ENCODE data around the gene CORO2B. TPM values are rescaled to one million over a fixed set of nuclear protein-coding genes. Genes with fewer than 3 reads are reported as not detected.

The CORO2B gene
- total RNA-seq, 2 donors from 2014 or later = 4.3 to 8.5 TPM

DNA sequence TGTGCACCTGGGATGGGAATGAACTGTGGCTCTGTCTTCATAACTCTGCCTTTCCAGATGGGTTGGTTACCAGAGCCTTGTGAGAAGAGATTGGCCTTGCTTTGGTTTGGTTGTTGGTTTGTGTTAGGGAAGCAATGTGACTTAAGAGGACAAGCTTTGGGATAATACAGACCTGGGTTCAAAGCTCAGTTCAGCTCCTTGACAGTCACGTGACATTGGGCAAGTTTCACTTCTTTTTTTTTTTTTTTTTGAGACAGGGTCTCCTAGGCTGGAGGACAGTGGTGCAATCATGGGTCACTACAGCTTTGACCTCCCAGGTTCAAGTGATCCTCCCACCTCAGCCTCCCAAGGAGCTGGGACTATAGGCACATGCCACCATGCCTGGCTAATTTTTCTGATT lies 42.7 kb downstream of the CORO2B start:
- TF ChIP-seq CTCF (IDR thresholded peaks at IDR 0.05) = no peak
- DNase-seq (ENCODE audit: low spot score) = no peak
- Histone ChIP-seq H3K27me3 (replicated peaks; ENCODE audit: insufficient read depth) (no peaks in the 10 kb centered on the region), H3K4me3 (no peak overlapping the region), H3K4me1 (ENCODE audit: control insufficient read depth in 1 of 2, low read depth in 2 of 2) (peaks cover 3 to 17% of the 10 kb centered on the region in 2 donors), H3K36me3 (no peaks in the 10 kb centered on the region), H3K9me3 (no peaks in the 10 kb centered on the region), H3K27ac (peak overlapping the region; percentile 56 to 75)
- no peak for ATAC-seq (ENCODE audit: insufficient number of reproducible peaks, low FRiP score, low read depth)

DNA sequence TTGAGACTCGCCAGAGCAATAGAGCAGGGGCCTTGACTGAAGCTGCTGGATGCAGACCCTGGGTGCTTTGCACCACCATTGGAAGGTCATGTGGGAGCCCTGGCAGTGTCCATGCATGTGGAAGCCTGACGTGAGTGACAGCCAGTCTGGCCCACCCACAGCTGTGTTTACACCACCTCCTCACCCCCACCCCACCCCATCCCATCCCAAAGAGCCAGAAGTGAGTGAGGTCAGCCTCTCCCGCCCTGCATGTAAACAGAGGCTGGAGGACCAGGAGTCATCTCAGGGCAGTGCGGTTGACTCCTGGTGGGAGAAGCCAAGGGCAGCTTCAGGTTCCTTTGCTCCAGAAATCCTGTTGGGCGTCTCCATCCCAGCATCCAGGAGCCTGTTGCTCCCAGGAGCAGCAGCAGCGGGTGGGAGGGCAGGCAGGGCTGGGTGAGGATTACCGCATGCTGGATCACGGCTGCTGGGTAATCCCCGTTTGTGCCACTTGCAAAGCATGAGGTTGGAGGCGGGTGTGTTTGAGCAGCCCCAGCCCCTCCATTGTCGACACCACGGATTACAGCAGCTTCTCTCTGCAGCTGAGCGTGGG lies 44.6 kb downstream of the CORO2B start:
- no peaks in the 10 kb centered on the region for H3K27me3 ChIP-seq (replicated peaks; ENCODE audit: insufficient read depth)
- no peak overlapping the region for H3K4me3 ChIP-seq
- H3K4me1 ChIP-seq (ENCODE audit: control insufficient read depth in 1 of 2, low read depth in 2 of 2) = peaks cover 3 to 17% of the 10 kb centered on the region in 2 donors
- no peak for DNase-seq (ENCODE audit: low spot score)
- H3K9me3 ChIP-seq = no peaks in the 10 kb centered on the region
- TF ChIP-seq CTCF (IDR thresholded peaks at IDR 0.05) = no peak
- H3K36me3 ChIP-seq = no peaks in the 10 kb centered on the region
- ATAC-seq (ENCODE audit: insufficient number of reproducible peaks, low FRiP score, low read depth) = no peak
- no peak overlapping the region for H3K27ac ChIP-seq

DNA sequence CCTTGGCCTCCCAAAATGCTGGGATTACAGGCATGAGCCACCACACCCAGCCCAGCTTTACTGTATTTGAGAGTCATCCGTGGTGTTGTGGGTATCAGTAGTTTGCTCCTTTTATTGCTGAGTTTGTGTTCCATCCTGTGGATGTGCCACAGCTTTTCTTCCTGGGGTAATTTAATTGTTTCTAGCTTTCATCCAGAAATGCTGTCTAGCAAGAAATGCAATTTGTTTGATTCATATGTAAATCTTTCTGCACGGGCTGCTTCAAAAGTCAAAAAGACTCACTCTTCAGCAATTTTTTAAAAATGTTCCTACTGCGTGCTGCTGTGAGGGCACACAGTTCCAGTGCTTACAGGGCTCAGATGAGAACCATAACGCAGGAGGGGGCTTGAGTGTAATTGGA lies 47.1 kb downstream of the CORO2B start:
- H3K27me3 ChIP-seq (replicated peaks; ENCODE audit: insufficient read depth) = no peaks in the 10 kb centered on the region
- peaks cover 0 to 7% of the 10 kb centered on the region in 2 donors for H3K4me1 ChIP-seq (ENCODE audit: control insufficient read depth in 1 of 2, low read depth in 2 of 2)
- H3K4me3 ChIP-seq = no peak overlapping the region
- no peaks in the 10 kb centered on the region for H3K9me3 ChIP-seq
- no peak for ATAC-seq (ENCODE audit: insufficient number of reproducible peaks, low FRiP score, low read depth)
- no peaks in the 10 kb centered on the region for H3K36me3 ChIP-seq
- no peak overlapping the region for H3K27ac ChIP-seq
- no peak for DNase-seq (ENCODE audit: low spot score)
- no peak for TF ChIP-seq CTCF (IDR thresholded peaks at IDR 0.05)

- no peaks in the 10 kb centered on the region for H3K27me3 ChIP-seq (replicated peaks; ENCODE audit: insufficient read depth)
- ATAC-seq (ENCODE audit: insufficient number of reproducible peaks, low FRiP score, low read depth) (no peak), DNase-seq (ENCODE audit: low spot score) (no peak)
- no peak overlapping the region for H3K27ac ChIP-seq
- peaks cover 0 to 2% of the 10 kb centered on the region in 2 donors for H3K4me1 ChIP-seq (ENCODE audit: control insufficient read depth in 1 of 2, low read depth in 2 of 2)
- no peak for TF ChIP-seq CTCF (IDR thresholded peaks at IDR 0.05)
- no peak overlapping the region for H3K4me3 ChIP-seq
- no peaks in the 10 kb centered on the region for H3K36me3 ChIP-seq
- no peaks in the 10 kb centered on the region for H3K9me3 ChIP-seq
These were observed 47.5 kb downstream of the CORO2B start for GRCh38 chr15:68626283-68626682.

GRCh38 chr15:68626739-68627138 lies 47.9 kb downstream of the CORO2B start:
- TF ChIP-seq CTCF (IDR thresholded peaks at IDR 0.05) = no peak
- H3K27me3 ChIP-seq (replicated peaks; ENCODE audit: insufficient read depth) = no peaks in the 10 kb centered on the region

More at GRCh38 chr15:68626739-68627138, 47.9 kb downstream of the CORO2B start:
- DNase-seq (ENCODE audit: low spot score) (no peak), ATAC-seq (ENCODE audit: insufficient number of reproducible peaks, low FRiP score, low read depth) (no peak)
- no peaks in the 10 kb centered on the region for H3K36me3 ChIP-seq
- no peaks in the 10 kb centered on the region for H3K4me1 ChIP-seq (ENCODE audit: control insufficient read depth in 1 of 2, low read depth in 2 of 2)
- no peak overlapping the region for H3K4me3 ChIP-seq
- H3K9me3 ChIP-seq = no peaks in the 10 kb centered on the region
- no peak overlapping the region for H3K27ac ChIP-seq
